Activated CD4-positive, alpha-beta T cell treated with anti-CD3 and anti-CD28 coated beads, Interleukin-2, amount 50 U/mL, for 48 hours (primary cell): ENCODE data around the gene RTTN.

Experiments
- DNase-seq, 2 experiments: peaks; one replicate each; pipeline ENCODE4 v3.0.0-alpha.2; 2020

The RTTN gene

GRCh38 chr18:70200286-70200685 lies 5.2 kb downstream of the RTTN start:
- DNase-seq = no peak

DNA sequence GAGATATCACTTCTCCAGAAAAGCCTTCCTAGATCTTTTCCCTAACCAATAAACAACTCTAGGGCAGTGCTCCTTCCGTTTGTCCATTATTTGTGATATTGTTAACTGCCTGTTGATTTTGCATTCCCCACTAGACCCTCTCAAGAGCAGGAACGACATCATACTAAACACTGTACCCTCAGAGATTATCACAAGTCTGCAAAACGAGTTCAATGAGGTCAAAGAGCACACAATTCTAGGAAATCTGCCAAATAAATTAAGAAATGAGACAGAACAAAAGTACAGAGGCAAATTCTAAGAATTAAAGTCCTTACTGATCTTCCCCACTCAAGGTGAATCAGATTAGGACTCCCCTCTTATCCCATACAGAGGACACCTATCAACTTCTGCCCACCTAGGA lies 7.6 kb downstream of the RTTN start:
- no peak for DNase-seq

- DNase-seq = no peak
These were observed 8.5 kb downstream of the RTTN start for GRCh38 chr18:70197026-70197425.

DNA sequence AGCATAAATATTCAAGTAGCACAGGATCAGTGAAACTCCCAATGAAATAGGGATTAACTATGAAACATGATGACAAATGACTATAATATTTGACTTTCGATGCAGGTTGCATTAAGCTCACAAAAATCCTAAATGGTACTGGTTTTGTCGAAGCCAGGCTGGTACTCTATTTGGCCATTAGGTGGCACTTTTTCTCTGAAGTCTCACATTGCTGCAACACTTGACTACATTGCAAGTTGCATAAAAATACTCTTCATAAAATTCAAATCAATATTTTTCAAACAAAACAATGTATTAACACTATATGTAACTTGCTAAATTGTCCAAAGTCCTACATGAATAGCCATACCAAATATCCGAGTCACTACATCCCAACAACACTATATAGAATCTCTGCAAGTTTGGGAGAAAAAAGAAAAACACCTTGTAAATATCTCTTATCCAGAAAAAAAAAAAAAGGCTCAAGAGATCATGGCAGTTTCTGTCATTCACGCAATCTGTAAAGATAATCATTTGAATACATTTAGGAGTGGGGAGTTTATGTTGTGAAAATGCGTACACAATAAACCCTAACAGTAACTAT lies 9.5 kb downstream of the RTTN start:
- no peak for DNase-seq

- DNase-seq = no peak
These were observed 10.4 kb downstream of the RTTN start for GRCh38 chr18:70195014-70195614.

DNA sequence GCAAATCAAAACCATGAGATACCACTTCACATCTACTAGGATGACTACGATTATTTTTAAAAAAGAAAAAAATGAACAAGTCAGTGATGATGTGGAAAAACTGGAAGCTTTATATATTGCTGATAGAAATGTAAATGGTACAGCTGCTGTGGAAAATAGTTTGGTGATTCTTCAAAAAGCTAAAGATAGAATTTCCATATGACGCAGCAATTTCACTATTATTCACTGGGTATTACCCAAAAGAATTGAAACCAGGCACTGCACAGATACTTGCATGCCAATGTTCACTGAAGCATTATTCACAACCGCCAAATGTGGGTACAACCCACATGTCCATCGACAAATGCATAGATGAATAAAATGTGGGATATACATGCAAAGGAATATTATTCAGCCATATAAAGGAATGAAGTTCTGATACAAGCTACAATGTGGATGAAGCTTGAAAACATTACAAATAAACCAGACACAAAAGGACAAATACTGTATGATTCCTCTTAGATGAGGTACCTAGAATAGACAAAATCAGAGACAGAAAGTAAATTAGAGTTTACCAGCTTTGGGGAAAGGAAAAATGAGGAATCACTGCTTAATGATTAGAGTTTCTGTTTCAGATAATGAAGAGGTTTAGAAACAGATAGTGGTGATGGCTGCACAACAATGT lies 11.1 kb downstream of the RTTN start:
- no peak for DNase-seq

DNA sequence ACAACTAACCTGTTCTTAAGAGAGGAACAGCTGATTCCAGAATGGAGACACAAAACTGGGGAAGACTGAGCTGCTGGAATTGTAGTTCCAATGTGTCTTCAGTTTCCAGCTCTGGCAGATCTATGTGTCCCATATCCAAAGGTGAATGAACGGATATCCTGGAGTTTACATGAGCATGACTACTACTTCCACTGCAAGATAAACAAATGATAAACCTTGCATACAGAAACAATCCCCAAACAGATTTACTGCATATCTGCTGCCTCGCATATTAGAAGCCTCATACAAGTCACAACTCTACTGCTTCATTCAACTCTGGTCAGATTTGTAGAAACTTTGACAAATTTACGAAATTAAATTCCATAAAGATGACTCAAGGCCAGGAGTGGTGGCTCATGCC lies 15.0 kb downstream of the RTTN start:
- DNase-seq = no peak

- no peak for DNase-seq
These were observed 17.4 kb downstream of the RTTN start for GRCh38 chr18:70188113-70188512.

- no peak for DNase-seq
These were observed 22.0 kb downstream of the RTTN start for GRCh38 chr18:70183441-70183840.

- no peak for DNase-seq
These were observed 22.9 kb downstream of the RTTN start for GRCh38 chr18:70182548-70182947.

DNA sequence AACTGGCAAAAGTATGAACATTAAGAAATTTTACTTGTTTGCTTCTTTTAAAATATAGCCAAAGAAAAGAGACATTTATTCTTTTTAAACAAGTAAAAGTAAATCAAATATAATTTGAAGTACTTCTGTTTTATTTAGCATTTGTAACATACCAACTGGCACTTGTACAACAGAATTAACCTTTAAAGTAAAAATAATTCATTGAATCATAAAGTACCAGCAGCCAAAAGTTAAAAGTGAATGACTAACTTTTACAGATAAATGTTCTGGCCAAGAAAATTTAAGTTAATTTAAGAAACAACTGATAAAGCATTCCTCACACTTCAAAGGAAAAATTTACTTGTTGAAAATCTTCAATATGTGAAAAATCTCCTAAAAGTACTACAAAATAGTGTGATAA lies 23.8 kb downstream of the RTTN start:
- no peak for DNase-seq

GRCh38 chr18:70181015-70181414 lies 24.5 kb downstream of the RTTN start:
- no peak for DNase-seq

DNA sequence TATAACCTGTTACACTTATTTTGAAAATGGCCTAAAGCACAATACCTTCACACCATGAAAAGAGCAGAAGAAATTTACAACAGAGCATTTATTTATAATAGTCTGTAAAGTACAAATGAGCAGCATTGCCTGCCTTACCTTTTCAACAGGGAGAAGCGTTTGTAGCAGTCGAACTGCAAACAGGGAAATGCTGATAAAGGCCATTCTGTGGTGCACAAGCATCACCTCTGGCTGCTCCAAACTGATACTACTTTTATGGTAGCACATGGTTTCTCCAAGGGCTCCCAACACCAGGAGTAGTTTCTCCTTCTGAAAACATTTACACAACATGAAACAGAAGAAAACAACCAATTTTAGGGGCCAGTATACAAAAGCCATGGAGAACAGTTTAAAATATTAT lies 28.9 kb downstream of the RTTN start:
- DNase-seq = no peak

GRCh38 chr18:70175216-70175615 lies 30.3 kb downstream of the RTTN start:
- no peak for DNase-seq

DNA sequence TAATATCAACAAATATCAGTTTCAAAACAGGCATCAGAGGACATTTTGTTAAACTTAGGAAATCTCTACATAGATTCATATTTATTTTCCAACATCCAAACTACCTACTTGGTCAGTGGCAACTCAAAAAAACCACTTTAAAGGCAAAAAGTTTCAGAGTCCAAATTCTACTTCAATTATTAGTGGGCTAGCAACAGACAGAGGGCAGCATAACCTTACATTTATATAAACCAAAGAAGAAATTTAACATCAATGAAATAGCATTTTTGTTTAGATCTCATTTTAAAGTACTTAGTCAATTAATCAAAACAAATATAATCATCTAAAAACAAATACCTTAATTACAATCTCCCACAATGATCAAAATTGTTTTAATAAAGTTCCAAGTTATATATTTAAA lies 33.3 kb downstream of the RTTN start:
- DNase-seq = no peak

GRCh38 chr18:70169747-70170146 lies 35.7 kb downstream of the RTTN start:
- no peak for DNase-seq

DNA sequence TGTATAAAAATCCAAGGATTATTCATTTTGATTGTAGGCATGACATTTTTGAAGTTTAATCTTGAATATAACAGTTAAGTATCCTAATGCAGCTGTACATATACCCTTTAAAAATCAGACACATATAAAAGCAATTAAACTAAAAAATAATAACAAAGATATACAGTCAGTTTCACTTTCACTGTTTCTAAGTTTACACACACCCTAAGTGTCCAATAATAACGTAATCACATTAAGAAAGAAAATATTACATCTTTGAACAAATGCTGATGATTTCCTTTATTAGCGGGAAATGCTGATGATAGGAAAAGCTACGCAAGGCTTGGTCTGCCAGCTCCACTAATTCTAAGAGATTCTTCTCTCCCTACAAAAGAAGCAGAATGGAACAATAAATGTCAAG lies 38.8 kb downstream of the RTTN start:
- no peak for DNase-seq

DNA sequence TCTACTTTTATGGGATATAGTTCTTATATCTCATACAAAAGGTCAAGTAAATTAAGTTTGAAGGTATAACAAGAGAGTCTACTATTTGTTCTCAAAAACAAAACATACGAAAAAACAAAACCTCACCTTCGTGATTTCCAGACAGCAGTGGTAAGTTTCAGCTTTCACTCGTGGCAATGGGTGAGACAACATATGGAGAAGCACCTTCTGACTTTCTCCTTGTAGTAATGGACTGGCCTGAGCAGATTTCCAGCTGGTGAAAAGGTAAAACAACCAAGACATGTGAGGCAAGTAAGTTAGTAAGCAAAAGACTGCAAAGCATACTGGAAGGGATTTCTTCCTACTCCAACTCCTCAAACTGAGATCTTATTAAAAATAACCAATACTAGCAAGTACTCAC lies 39.6 kb downstream of the RTTN start:
- DNase-seq = no peak

GRCh38 chr18:70160073-70160678 lies 45.3 kb downstream of the RTTN start:
- DNase-seq = no peak

DNA sequence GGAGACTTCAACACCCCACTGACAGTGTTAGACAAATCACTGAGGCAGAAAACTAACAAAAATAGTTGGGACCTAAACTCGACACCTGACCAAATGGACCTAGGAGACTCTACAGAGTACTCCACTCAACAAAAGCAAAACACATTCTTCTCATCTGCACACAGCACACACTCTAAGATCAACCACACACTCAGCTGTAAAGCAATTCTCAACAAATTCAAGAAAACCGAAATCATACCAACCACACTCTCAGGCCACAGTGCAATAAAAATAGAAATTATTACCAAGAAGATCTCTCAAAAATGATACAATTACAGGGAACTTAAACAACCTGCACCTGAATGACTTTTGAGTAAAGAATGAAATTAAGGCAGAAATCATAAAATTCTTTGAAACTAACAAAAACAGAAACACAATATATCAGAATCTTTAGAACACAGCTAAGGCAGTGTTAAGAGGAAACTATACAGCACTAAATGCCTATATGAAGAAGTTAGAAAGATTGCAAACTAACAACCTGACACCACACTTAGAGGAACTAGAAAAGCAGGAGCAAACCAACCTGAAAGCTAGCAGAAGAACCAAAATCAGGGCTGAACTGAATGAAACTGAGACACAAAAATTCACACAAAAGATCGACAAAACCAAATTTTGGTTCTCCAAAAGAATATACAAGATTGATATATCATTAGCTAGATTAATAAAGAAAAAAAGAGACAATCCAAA lies 46.3 kb downstream of the RTTN start:
- DNase-seq = no peak

GRCh38 chr18:70156886-70157285 lies 48.6 kb downstream of the RTTN start:
- no peak for DNase-seq

GRCh38 chr18:70154591-70155194 lies 50.8 kb downstream of the RTTN start:
- no peak for DNase-seq

DNA sequence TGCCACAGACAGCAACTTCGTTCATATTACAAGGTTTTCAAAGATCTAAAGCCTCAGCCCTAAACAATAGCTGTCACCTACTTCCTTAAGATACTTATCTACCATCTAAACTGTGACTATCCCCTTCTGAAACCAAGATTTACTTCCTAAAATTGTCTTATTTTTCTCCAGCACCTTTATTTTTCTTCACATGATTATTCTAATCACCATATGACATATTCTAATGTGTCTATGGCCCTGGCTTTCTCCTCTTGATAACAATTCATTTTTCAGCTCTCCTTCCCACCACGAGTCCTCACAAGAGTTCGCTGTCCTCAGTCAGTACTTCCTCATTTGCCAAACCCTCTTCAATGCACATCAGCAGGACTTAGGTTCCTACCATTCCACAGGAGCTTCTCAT lies 53.9 kb downstream of the RTTN start:
- DNase-seq = no peak
